NCI-H460 (cell line): ENCODE data around the gene VLDLR. TPM values are rescaled to one million over a fixed set of nuclear protein-coding genes. Genes with fewer than 3 reads are reported as not detected.

Source experiments
- DNase-seq: peaks from one replicate; pipeline ENCODE4 v3.0.0-alpha.2; 2016; ENCODE audit warnings: low read depth; ENCODE audit errors: extremely low read depth
- total RNA-seq: library from RNA; depleted of rRNA; stranded (reverse); fragments of >200 nt; shearing (Covaris generic); gene quantifications from 2 replicates; pipeline ENCODE4 v1.2.3, GENCODE V29; 2014

VLDLR gene
- total RNA-seq, 1 experiment from 2014 or later, result 21.5 TPM

DNA sequence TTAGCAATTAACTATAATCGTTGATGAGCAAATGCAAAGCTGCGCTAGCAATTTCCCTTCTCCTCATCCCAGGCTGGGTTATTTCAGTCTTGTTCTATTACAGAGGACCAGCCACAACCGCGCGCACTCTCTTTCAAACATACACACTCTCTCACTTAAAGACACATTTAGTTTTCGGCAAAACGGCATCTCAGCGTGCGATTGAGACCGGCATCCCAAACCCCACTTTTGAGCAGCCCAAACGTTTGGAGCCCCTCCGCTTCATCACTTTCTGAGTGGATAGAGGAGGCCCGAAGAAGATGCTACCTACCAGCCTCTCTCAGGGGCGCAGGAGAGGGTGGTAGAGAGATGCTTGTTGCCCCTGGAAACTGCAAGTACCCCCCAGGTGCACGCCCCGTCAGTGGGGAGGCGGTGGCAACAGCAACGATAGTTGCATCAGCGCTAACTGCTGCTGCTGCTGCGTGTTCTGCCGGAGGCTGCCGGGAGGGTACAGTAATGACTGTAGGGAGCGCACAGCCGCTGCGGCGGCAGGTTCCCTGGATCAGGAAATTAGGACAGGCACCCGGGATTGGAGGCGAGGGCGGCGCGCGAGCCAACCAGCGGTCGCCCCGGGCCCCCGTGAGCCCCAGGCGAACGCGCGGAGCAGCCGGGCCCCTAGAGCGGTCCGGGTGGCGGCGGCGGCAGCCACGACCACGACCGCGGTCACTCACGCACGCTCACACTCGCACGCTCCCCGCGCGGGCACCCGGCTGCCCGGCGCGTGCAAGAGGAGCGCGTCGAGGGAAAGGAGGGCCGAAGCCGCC lies 467 bp upstream of the VLDLR start:
- DNase-seq, result peak; percentile 67

DNA sequence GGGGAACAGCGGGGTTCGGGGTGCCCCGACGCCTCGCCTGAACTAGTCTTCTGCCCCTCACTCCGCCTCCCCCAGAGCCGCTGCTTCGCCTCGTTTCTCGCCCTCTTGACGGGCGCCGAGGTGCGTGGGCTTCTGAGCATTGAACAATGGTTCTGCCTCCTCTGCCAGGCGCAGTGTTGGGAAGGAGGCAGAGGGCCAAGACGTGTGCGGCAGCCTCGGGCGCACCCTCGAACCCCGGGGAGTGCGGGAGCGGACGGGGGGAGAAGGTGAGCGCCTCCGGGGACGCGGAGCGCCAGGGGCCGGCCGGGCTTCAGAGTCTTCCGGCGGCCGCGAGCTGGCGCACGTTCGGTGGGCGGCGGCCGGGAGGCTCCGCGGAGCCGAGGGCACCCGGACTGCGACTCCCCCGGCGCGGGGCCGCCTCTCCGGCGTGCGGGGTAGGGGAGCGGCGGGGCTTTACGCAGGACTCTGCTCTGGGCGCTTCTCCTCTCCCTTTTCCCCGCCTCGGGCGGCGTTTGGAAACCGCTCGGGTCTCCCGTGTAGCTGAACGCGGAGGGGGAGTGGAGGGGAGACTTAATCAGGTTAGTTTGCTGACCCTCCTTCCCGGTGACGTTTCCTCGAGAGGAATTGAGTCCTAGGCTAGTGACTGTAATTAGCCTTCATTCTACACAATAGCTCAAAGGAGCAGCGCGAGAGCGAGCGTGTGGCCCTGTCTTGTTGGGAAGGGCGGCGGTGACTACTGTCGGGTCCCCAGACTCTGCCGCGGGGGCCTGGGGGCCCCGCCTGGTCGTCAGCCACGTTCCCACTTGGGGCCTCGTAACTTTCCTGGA lies 1.1 kb downstream of the VLDLR start:
- no peak for DNase-seq

DNA sequence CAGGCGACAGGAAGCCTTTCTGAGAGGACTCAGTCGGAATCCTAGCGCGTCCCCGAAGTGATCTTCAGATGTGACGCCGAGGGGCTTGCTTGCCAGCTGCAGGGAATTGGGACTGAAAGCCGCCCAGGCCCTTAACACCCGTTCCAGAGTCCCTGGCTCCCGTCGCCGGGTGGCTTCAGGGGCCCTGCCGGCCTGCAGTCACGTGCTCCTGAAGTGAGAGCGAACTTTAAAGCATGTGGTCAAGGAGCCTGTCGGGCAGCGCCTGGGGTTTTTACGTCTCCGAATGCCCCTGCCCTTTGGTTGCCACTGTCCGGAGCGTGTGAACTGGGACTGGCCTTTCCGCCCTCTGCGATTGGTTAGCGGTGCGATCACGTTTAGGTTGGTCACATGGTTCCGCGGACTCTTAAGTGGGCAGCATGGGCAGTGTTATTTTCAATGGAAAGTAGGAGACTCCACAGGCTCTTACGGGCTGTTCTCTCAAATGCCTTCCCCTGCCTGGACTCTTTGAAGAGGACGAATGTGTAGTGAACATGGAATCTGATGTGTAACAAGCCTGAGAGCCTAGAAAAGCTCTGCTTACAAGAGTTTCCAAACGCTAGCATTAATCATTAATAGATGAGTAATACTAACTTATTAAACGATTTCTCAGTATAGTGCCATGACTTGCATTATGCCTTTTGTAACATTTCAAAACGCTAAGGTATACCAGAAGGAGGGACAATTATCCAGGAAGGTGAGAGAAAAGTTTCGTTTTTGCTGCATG lies 1.9 kb downstream of the VLDLR start:
- DNase-seq, result no peak

DNA sequence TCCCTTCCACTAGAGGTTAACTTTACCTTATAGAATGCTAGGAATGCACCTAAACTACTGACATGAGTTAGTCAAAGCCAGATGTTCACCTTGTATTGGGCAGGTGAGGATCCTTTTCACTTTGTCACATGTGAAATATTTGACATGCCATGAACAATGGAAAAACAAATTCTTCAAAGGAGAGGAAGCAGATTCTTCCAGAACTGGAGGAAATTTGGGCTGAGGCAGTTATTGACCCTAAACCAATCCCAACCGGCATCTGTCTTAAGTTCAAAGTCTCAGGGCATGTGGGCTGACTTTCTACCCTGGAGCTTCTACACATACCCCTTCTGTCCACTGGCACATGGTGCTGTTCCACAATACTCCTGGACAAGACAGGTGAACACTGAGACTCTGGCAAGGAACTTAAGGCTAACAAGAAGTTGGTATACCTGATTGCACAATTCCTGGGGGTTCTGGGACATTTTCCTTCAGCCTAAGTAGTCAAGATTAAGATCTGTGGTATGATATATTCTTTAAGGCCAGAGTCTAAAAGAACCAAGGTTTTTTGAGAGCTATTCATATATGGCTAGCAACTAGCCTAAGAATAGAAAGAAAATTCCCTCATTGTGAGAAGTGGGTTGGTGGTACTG lies 2.6 kb downstream of the VLDLR start:
- no peak for DNase-seq

DNA sequence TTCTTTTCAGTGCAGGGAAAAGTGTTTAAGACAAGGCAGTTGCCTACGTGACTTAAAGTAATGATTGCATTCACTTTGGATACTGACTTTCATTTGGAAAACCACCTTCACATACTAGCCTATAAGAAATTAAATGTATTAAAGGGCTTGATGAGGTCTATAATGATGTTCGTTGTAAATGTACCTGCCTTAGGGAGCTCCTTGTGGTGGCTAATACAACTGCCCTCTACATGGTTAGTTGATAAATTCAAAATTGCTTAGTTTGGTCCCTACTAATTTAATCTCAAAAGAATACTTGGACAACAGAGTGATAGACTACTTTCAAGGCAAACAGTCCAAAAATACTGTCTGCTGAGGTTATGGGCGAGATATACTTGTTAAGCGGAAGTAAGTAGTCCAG lies 3.8 kb downstream of the VLDLR start:
- no peak for DNase-seq

DNA sequence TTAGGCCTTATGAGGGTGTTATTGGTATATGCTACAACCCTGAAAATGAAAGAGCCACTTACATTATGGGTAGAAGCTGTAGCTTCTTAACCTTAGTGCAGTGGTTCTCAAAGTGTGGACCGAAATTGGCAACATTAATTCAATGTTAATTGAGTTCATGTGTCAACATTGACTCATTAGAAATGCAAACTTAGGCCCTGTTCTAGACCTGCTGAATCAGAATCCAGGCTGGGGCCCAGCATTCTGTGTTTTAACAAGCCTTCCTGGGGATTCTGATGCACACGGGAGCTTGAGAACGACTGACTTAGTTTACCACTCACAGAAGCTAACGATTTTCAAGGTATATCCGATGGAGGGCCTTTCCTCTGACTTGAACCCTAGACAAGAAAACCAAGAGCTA lies 7.3 kb downstream of the VLDLR start:
- no peak for DNase-seq

DNA sequence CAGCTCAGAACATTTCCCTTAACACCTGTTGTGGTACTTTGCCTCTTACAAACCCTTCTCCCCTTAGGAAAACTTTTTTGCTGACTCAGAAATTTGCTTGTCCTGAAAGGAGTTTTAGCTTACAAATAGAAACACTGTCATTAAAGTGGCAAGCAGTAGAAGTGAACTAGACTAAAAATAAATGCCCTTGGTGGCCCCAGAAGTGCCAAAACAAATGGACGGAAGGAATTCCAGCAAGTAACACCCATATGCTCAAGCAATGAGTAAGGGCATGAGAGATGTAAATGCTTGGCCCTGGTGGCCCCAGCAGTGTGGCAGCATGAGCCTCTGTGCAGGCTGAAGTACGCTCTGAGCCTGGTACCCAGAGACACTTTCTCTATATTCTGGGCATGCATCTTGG lies 8.6 kb downstream of the VLDLR start:
- no peak for DNase-seq

DNA sequence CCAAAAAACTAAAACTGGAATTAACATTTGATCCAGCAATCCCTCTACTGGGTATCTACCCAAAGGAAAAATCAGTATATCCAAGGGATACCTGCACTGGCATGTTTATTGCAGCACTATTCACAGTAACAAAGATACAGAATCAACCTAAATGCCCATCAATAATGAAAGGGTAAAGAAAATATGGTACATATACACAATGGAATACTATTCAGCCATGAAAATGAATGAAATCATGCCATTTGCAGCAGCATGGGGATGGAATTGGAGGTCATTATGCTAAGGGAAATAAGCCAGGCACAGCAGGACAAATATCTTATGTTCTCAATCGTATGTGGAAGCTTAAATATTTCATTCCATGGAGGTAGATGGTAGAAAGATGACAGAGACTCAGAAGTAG lies 9.7 kb downstream of the VLDLR start:
- no peak for DNase-seq

DNA sequence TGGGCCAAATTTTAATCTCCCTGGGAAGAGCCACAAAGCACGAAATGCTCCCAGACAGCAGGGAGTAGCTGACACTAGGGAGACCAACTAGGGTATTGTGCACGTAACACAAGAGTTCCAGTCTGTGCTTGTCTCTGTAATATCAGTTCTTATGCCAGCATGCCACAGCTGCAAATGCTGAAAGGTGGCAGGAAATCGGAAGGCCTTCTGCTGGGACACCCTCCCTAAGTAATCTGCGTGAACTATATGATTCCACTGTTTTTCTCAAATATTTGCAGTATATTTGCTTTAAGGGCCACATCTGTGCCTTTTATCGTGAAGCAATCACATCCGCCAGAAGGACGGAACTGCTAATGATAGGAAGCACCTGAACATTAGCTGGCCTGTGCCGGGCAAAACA lies 12.6 kb downstream of the VLDLR start:
- DNase-seq, result no peak

DNA sequence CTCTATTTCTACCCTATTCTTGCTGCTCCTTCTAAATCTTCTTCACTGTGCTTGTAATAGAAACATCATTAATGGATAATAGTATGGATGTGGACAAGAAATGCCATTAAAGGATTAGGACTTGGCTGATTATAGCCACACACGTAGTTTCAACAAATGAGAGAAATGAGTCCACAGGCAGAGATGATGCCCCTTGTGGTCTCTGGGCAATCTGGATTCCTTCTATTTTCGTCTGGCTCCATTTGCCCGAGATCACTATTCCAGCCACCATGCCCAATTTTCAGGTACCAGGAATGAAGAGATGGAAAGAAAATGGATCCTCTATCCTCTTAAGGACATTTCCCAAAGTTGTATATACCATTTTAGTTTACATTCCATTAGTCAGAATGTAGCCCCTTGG lies 13.2 kb downstream of the VLDLR start:
- DNase-seq, result no peak

DNA sequence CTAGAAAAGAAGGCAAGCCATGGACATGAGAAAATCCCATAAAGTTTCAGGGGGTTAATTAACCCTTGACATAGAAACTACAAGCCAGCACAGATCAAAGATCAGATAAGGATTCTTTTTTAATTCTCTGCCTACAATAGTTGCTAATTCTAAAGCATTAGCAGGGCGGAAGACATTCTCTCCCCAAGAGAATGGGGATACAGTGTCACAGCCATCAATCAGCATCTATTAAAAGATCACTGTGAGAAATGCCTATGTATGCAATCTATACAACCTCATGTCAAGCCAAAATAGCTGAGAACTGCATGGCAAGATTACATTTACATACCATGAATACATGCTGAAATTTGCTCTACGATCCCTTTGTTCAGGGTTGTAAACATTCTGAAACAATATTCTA lies 14.3 kb downstream of the VLDLR start:
- no peak for DNase-seq

DNA sequence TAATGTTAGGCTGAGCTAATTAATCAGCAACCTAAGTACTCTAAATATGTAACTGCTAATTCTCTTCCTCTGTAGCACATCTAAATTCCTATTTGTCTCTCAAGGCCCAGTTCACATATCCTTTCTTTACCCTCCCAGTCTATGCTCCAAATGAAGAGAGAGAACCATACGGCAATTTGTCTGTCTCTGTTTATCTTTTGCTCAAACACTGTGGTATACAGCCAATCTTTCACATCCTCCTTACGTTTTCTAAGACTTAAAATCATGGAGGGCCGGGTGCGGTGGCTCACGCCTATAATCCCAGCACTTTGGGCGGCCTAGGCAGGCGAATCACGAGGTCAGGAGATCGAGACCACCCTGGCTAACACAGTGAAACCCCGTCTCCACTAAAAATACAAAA lies 15.8 kb downstream of the VLDLR start:
- no peak for DNase-seq

DNA sequence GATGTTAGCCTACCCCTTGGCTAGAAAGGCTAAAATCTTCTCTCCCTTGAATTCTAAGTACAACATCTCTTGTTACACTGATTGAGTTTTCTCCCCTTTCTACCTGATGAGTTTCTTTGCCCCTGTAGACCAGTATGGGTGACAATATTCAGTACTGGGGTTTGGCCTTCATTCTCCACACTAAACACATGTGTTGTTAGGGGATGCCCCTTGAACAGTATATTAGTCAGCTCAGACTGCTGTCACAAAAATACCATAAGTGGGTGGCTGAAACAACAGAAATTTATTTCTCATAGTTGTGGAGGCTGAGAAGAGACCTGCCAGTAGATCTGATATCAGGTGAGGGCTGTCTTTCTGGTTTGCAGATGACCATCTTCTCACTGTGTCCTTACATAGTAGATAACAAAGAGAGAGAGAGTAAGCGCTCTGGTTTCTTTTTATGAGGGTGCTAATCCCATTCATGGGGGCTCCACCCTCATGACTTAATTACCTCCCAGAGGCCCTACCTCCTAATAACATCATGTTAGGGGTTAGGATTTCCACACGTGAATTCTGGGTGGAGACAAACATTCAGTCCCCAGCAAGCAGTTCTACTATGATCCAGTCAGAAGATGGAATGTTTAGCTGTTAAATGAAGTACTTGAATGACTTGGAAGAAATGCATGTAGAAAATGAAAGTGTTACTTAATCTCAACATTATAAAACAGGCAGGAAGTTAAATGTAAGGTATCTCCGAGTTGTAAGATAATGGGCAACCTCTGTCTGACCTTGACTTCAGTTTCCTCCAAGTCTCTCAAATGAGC lies 17.5 kb downstream of the VLDLR start:
- DNase-seq, result no peak

DNA sequence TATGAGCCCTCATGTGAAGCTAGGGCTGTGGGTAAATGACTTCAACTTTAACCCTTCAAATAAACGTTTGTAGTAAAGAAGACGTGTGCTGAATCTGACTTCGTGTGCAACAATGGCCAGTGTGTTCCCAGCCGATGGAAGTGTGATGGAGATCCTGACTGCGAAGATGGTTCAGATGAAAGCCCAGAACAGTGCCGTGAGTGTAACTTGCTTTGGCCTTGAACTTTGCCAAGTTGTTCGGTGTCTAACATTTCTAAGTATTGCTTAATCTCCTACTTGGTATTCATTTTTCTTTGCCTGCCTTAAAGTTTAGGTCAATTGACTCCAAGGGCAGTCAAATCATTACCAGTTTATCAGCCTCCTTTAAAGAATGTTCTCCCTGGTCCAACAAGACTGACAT lies 18.2 kb downstream of the VLDLR start:
- DNase-seq, result no peak

DNA sequence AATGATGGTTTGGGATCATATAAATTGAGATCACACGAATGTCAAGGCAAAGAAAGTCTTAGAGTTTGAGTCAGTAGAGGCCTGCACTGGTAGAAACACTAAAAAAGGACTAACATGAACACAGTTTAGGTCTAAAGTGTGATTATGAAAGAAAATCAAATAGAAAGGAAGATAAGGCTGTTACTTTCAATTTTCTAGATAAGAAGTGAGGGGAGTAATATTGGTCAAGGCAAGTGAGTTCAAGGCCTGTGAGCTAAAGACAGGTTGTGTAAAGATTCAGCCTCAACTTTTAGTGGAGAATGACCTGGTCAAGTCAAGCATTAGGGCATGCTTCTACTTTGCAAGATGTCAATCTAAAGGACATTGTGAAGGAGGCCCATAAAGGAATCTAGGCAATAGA lies 19.0 kb downstream of the VLDLR start:
- no peak for DNase-seq

DNA sequence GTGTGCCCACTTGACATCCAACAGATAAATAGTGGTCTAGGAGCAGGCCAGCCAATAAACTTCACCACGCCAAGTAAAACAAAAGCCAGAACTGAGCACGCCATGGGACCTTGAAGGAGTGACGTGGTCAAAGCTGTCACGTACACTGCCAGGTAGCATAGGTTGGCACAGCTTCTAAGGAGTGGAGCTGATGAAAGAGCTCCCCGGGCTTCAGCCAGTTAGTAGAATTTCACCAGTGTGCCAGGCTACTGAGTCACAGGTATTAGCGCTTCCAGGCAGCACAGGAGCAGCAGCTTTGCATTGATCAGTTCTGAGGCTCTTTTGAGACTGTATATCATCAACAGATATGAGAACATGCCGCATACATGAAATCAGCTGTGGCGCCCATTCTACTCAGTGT lies 19.4 kb downstream of the VLDLR start:
- DNase-seq, result no peak

DNA sequence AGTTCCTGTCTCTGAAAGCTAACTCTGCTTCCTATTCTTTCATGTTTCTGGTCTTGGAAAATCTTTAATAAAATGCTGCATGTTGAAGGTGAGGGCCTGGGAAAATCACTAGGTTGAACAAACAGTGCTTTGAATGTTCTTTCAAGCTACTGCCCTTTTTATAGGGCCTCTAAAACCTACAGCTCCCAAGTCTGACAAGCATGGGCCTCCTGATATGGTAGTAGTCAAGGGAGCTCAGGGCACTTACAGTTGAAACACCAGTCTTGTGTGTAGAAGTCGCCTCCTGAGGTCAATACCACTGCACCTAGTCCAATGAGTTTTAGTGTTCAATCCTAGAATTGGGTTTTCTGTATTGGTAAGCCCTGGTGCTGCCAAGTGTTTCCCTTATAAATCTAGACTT lies 20.5 kb downstream of the VLDLR start:
- no peak for DNase-seq

DNA sequence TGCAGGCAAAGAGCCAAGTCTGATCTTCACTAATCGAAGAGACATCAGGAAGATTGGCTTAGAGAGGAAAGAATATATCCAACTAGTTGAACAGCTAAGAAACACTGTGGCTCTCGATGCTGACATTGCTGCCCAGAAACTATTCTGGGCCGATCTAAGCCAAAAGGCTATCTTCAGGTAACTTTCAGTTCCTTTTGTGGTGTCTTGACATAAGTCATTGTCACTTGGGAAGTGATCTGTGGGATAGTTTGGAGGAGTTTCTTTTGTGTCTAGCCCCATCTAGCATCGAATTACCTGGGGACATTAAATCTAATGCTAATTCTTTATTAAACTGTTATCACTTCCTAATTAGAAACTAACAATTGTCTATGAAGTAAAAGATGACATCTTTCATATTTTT lies 24.0 kb downstream of the VLDLR start:
- no peak for DNase-seq

DNA sequence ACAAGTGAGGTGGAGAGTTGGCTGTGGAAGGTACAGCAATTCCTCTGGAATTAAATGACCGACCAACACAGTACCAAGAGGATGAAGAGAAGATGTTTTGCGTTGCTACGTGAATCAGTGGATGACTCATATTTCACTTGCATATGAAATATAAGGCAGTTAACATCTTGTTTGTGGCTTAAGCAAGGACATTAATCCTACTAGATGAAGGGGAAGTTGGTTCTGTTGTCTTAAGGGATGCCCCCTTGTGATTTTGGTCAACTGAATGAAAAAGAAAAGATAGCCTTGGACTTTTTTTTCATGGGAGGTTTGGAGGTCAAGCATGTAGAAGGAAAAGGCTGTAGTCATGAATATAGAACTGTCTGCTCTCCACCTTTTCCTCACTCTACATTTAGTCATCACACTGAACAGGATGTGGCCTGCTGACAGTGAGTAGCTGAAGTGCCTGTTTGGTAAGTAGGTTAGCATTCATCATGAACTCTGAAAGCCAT lies 33.9 kb downstream of the VLDLR start:
- DNase-seq, result peak; percentile 45

DNA sequence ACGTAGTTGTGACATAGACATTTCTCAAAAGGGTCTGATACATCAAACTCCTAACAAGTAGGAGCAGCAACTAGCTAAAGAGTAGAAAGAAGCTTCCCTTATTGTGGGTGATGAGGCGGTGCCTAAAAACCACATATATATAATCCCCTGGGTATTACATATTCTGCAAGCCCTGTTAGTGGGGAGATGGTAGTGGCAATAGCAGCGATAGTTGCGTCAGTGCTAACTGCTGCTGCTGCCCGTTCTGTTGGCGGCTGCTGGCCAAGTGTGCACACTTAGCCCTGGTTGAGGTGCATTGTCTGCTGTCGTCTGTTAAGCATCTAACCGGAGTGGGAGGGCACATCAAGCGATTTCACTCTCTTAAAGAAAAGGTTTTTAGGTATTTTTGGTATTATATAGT lies 35.8 kb downstream of the VLDLR start:
- DNase-seq, result no peak
